GM12878 (cell line): Measurements from ENCODE around the gene SDF4. TPM values are rescaled to one million over a fixed set of nuclear protein-coding genes. Genes with fewer than 3 reads are reported as not detected.

Experiments used
- BCL11A ChIP-seq: IDR thresholded peaks from 2 replicates; pipeline ENCODE4 v1.6.1; 2011; ENCODE audit warnings: low read depth, low read length
- BCL3 ChIP-seq: IDR thresholded peaks from 2 replicates; pipeline ENCODE4 v1.6.1; 2011; ENCODE audit warnings: borderline replicate concordance, low read depth, mild to moderate bottlenecking, moderate library complexity, low read length; ENCODE audit not compliant: insufficient read depth, poor library complexity, severe bottlenecking
- EZH2 ChIP-seq: IDR thresholded peaks from 2 replicates; pipeline ENCODE4 v1.6.1; 2012; ENCODE audit warnings: low read depth, mild to moderate bottlenecking, control low read depth, inconsistent platforms, low read length, borderline replicate concordance; ENCODE audit not compliant: control insufficient read depth
- MYB ChIP-seq: fragments of 150-350 bp; IDR thresholded peaks from 2 replicates; pipeline ENCODE4 v1.6.1; 2014; ENCODE audit warnings: mild to moderate bottlenecking, low read depth, low read length, borderline replicate concordance
- SREBF1 ChIP-seq: IDR thresholded peaks from 2 replicates; pipeline ENCODE4 v1.6.1; 2012; ENCODE audit warnings: mild to moderate bottlenecking, low read length
- TCF7 ChIP-seq: IDR thresholded peaks from 2 replicates; pipeline ENCODE4 v1.6.1; 2014; ENCODE audit warnings: antibody characterized with exemption, borderline replicate concordance
- ZBTB11 ChIP-seq: fragments of 450-650 bp; formaldehyde crosslinking; IDR thresholded peaks from 2 replicates; pipeline ENCODE4 v1.5.0; 2022; ENCODE audit warnings: mild to moderate bottlenecking, missing genetic modification characterization
- ZNF24 ChIP-seq: fragments of 450-650 bp; IDR thresholded peaks from 2 replicates; pipeline ENCODE4 v1.6.1; 2017; ENCODE audit warnings: antibody characterized with exemption, mild to moderate bottlenecking
- ZNF274 ChIP-seq: IDR thresholded peaks from one replicate; pipeline ENCODE4 v1.8.0; 2011; ENCODE audit not compliant: insufficient read length, insufficient read depth
- ZNF687 ChIP-seq: fragments of 450-650 bp; IDR thresholded peaks from 2 replicates; pipeline ENCODE4 v1.6.1; 2017; ENCODE audit warnings: mild to moderate bottlenecking, moderate library complexity
- polyA plus RNA-seq, 11 experiments: library from polyadenylated mRNA; depleted of rRNA in 4 of 11; unstranded in 6 of 11; stranded (reverse) in 5 of 11; fragments of >200 nt; fragmentation: Nextera tagmentation in 4 of 11; fragmentation: Illumina TruSeq in 1 of 11; extraction: Ambion mirVana in 4 of 11; extraction: Trizol in 1 of 11; gene quantifications; 1 replicate in 1 of 11; 2 replicates in 10 of 11; pipeline versions ENCODE4 v1.2.1 to v1.2.3, GENCODE V29; 2011 to 2016; ENCODE audit warnings: inconsistent platforms in 2 of 11, missing spikeins in 2 of 11, low read depth in 1 of 11
- total RNA-seq, 4 experiments: library from RNA; depleted of rRNA in 3 of 4; stranded (reverse); fragments of >200 nt in 3 of 4; fragmentation: Illumina TruSeq in 1 of 4; extraction: Trizol in 1 of 4; gene quantifications; 2 replicates each; pipeline versions ENCODE4 v1.2.1 to v1.2.3, GENCODE V29; 2013 to 2021

The SDF4 gene
- total and polyA plus RNA-seq, 10 of the 15 experiments (the other 5 are each of a cell fraction or from before 2014, with no cell fraction given): 0.44 to 97.2 (median 40.2) TPM

GRCh38 chr1:1179983-1180861 is 51.6 kb downstream of the SDF4 start (continued):
- TF ChIP-seq ZNF687: no peak
- no peak for TF ChIP-seq EZH2
- no peak for TF ChIP-seq TCF7
- TF ChIP-seq ZNF274: no peak
- TF ChIP-seq ZBTB11 (CRISPR knock-in tag): no peak
- TF ChIP-seq BCL11A: no peak
- TF ChIP-seq BCL3: no peak
- TF ChIP-seq ZNF24: no peak
- no peak for TF ChIP-seq SREBF1
- no peak for TF ChIP-seq MYB
- TF ChIP-seq, all 136 proteins: peak for 0
